RWPE1 (cell line): Measurements from ENCODE around the gene STXBP6.

ENCODE experiments used
- CTCF ChIA-PET: fragments of 350-600 bp; sonication (Branson Sonifier 250); formaldehyde crosslinking; extraction: SDS; loops from one replicate; lab custom pipeline; 2021; lab: Yijun Ruan, JAX
- POLR2A ChIA-PET: fragments of 400-600 bp; formaldehyde crosslinking; extraction: SDS; loops from one replicate; lab custom pipeline; 2020; ENCODE audit warnings: antibody characterized with exemption; ENCODE audit not compliant: low non-redundant PET; lab: Yijun Ruan, JAX
- DNase-seq: peaks from one replicate; pipeline ENCODE4 v3.0.0; 2012; ENCODE audit warnings: low spot score
- H3K27ac ChIP-seq: fragments of 450-650 bp; 2 replicates; pipeline ENCODE4 v1.5.1; 2017
- TF ChIP-seq, protein P1 (sequence below): fragments of 450-650 bp; conservative IDR thresholded peaks from 2 replicates; pipeline ENCODE4 v1.5.1; 2017; ENCODE audit warnings: low read depth, mild to moderate bottlenecking

STXBP6 gene

DNA sequence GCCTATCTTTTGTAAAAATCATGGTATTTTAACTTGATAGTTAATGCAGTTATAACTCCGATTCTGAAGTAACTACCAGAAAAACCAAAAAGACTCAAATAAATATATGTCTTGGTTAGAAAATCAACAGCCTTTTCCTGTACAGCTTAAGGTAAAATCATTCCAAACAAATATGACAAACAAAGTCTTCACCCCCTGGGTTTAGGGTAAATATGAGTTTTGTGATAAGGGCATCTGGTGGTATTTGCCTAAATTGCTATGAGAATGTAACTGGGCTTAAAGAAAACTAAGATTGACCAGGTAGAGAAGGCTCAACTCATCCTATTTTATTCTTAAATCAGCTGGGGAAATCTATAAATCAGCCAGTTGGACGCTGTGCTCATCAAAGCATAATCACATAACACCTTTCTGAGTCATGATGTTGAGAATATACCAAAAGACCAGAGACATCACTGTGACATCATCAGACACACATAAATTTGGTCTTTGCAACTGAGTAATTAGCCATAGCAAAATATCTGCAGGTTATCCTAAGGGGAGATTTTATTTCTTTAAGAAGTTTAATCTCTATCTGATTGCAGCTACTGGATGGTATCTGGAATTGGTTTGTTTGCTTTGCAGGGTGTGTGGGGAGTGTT lies 133.9 kb downstream of the STXBP6 start:
- ChIA-PET CTCF (no interaction called here), POLR2A (no interaction called here)

DNA sequence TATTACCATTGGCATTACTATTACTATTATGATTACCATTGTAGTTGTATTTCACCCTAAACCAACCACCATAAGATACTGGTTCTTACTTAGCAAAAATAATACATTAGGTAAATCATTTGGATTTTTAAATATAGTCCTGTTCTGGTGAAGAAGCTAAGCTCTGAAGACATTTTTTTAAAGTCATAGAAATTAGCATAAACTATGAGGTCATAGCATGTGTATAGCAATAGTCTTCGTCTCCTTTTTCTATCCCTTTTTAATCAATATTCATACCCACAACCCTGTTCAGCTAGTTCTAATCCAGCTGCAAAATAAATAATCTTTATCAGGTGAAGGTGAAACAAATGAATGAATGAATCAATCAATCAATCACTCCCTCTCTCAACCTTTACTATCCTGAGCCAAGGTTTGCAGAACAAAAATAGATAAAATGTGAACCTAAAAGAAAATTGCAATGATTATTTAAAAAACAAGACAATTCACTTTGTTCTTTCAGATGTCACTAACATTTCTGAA lies 134.5 kb downstream of the STXBP6 start:
- DNase-seq, result no peak
- TF ChIP-seq, protein P1, sequence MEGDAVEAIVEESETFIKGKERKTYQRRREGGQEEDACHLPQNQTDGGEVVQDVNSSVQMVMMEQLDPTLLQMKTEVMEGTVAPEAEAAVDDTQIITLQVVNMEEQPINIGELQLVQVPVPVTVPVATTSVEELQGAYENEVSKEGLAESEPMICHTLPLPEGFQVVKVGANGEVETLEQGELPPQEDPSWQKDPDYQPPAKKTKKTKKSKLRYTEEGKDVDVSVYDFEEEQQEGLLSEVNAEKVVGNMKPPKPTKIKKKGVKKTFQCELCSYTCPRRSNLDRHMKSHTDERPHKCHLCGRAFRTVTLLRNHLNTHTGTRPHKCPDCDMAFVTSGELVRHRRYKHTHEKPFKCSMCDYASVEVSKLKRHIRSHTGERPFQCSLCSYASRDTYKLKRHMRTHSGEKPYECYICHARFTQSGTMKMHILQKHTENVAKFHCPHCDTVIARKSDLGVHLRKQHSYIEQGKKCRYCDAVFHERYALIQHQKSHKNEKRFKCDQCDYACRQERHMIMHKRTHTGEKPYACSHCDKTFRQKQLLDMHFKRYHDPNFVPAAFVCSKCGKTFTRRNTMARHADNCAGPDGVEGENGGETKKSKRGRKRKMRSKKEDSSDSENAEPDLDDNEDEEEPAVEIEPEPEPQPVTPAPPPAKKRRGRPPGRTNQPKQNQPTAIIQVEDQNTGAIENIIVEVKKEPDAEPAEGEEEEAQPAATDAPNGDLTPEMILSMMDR, result no peak
- ChIA-PET CTCF (no interaction called here), POLR2A (no interaction called here)
- no peak overlapping the region for H3K27ac ChIP-seq

More for the DNA sequence above, 133.9 kb downstream of the STXBP6 start:
- H3K27ac ChIP-seq, result no peak overlapping the region
- no peak for DNase-seq
- TF ChIP-seq, protein P1, result no peak

GRCh38 chr14:24913746-24914145 lies 136.2 kb downstream of the STXBP6 start:
- ChIA-PET POLR2A (no interaction called here), CTCF (interaction anchor here (0.6 kb wide), 1 partner anchor 107 kb away, joined by 3 read pairs; no protein-coding TSS in a partner anchor)
- no peak overlapping the region for H3K27ac ChIP-seq
- DNase-seq, result no peak
- TF ChIP-seq, protein P1, result no peak

DNA sequence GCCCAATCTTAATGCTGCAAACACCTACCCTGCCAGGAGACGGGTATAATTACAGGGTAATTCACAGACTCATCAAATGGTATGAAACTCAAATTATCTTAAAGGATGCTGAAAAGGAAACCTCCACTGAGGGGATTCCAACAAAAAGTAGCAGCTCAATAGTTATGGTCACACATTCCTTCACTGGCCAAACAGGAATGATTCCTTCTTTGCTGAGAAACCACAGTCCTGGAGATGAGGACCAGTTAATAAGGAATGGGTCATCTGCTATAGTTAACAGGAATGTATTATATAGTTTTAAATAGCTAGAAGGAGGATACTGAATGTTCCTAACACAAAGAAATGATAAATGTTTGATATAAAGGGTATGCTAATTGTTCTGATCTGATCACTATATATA lies 136.9 kb downstream of the STXBP6 start:
- ChIA-PET CTCF (no interaction called here), POLR2A (no interaction called here)
- no peak overlapping the region for H3K27ac ChIP-seq
- no peak for DNase-seq
- TF ChIP-seq, protein P1, result no peak

DNA sequence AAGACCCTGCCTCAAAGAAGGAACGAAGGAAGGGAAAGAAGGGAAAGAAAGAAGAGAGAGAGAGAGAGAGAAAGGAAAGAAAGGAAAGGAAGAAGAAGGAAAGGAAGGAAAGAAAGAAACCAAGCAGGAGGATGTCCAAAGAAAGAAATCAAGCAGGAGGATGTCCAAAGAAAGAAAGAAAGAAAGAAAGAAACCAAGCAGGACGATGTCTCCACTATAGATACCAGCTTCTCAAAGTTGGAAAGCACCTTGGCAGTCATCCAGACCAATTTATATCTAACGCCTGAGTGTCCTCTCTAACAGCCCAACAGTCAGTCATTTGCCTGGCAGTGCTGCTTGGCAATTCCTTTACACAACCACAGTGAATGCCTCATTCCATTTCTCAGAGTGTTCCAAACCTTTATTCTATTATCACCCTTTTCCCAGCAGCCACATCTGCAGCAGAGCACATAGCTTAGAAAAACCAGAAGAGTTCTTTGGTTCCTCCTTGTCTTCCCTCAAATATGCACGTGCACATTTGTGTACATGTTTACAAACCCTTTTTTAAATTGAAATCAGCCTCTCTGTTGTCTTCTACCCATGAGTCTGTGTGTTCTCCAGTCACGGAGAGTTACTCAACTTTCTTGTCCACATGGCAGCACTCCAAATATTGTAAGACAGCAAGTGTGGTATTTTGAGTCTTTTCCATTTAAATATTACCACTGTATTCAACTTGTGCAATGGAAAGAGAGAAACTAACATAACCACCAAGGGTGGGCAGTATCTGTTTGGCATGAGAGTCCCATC lies 138.4 kb downstream of the STXBP6 start:
- no peak overlapping the region for H3K27ac ChIP-seq
- ChIA-PET POLR2A (no interaction called here), CTCF (interaction anchor here (0.6 kb wide), 1 partner anchor 1826 kb away, joined by 3 read pairs; no protein-coding TSS in a partner anchor)
- TF ChIP-seq, protein P1, result no peak
- no peak for DNase-seq

DNA sequence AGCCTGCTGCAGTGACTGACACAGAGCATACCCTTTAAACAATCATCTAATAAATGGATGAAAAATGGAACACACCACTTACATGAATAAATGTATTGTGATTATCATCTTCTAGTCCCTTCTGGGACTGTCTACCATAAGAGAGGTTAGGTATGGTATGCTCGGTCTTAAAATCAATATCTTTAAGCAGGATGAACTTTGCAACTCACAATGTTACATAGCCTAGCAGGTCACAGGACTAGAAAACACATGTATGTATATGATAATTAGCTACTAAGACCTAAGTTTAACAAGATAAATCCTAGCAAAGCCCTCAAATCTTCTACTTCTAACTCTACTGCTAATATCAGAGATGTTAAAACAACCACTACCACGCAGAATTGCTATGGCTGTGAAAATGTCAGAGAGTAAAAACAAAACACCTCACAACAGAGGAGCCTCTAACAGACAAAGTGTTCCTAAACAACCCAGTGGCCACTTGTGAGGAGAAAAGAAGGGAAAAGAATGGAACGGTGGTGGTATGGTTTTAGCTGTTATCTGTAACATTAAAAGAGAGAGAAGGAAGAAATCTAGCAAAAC lies 139.4 kb downstream of the STXBP6 start:
- TF ChIP-seq, protein P1, result no peak
- ChIA-PET POLR2A (no interaction called here), CTCF (no interaction called here)
- H3K27ac ChIP-seq, result no peak overlapping the region
- DNase-seq, result no peak
